NCI-H345 (cell line): Measurements from ENCODE around the gene GLG1.
"Not testable (repeated sequence)": the region's sequence is repeated elsewhere in the genome, so short reads cannot be mapped to it uniquely, and the experiment has no call there.

ENCODE experiments used
- DNase-seq: peaks from one replicate; lab custom pipeline; 2025; lab: John Stamatoyannopoulos, UW

GLG1 gene

DNA sequence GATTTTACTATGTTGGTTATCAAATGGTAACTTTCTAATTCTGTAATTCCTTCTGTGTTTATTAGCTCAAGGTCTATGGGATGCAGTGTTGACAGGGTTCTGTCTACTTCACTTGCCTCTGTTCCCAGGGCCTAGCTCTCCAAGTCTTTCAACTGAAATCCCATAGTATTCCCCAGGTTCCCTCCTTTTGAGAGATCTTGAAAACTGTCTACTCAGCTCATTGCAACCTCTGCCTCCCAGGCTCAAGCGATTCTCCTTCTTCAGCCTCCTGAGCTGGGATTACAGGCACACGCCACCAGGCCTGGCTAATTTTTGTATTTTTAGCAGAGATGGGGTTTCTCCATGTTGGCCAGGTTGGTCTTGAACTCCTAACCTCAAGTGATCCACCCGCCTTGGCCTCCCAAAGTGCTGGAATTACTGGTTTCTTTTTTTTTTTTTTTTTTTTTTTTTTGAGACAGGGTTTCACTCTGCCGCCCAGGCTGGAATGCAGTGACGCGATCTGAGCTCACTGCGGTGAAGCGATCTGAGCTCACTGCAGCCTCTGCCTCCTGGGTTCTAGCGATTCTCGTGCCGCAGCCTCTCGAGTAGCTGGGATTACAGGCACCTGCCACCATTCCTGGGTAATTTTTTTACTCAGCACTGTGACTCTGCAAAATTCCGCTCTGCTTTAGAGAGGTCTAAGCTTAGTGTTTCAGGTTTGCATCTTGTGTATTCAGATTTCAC, 163.1 kb downstream of the GLG1 start:
- DNase-seq = not testable (repeated sequence)

GRCh38 chr16:74439685-74440084, 167.2 kb downstream of the GLG1 start:
- no peak for DNase-seq

GRCh38 chr16:74438492-74438979, 168.4 kb downstream of the GLG1 start:
- DNase-seq = no peak

GRCh38 chr16:74431516-74431915, 175.4 kb downstream of the GLG1 start:
- DNase-seq = no peak

DNA sequence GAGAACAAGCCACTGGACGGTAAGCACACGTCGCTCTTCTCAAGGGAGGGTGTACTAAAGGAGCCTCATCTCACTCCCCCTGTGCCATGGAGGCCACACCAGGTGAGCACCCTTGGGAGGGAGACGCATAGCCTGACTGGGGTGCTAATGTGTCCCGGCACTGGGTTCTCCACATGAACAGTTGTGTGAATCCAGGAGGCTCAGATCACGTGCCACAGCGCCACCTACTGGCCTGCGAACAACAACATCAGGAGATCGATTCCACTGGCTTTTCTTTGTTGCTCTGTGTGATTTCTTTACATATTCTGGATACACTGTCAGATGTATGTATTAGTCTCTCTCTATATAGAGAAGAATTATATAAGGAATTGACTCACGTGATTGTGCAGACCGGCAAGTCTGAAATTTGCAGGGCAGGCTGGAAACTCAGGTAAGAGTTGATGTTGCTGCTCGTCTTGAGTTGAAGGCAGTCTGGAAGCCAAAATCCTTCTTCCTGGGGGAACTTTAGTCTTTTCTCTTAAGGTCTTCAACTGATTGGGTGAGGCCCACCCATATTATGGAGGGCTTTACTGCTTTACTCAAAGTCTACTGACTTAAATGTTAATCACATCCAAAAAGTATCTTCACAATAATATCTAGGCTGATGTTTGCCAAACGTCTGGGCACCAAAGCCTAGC, 176.7 kb downstream of the GLG1 start:
- DNase-seq = peak; percentile 15

DNA sequence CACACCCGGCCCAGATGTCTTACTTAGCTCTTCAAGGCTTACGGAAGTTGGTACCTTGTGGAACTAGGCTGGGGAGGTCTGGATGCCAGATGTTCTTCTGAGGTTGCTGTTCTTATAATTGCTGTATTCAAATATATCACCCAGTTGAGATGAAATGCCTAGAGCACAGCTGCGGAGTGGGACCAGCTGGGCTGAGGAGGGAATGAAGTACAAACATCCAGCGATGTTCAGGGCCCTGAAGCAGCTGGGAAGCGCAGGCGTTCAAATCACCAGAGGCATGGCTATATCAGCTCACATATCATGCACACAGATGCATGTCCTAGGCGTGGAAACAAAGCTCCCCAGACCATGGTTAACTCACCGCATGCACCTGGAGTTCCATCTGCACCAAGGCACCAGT, 178.4 kb downstream of the GLG1 start:
- not testable (repeated sequence) for DNase-seq

DNA sequence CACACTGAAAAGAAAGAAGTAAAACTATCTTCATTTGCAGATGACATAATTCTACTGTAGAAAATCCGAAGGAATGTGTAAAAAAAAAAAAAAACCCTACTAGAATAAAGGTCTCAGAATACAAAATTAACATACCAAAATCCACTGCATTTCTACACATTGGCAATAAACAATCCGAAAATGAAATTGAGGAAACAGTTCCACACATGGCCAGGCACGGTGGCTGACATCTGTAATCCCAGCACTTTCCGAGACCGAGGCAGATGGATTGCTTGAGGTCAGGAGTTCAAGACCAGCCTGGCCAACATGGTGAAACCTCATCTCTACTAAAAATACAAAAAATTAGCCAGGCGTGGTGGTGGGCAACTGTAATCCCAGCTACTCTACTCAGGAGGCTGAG, 181.2 kb downstream of the GLG1 start:
- DNase-seq = not testable (repeated sequence)

DNA sequence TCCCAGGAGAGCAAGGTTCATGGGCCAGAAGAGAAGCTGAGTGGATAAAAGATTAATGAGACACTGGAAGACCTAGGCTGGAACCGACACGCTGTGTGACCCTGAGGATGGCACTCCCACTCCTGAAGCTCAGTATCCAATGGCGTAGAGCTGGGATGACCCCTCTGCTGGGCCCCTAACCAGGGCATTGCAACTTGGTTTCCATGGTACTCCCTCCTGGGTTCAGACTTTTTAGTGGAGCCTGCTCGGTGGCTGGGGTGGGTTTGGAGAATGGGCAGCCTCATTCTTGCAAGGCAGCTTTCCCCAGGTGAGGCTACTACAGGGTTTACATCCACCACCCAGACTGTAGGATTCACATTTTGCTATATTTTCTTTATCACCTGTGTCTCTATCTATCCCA, 183.2 kb downstream of the GLG1 start:
- not testable (repeated sequence) for DNase-seq

GRCh38 chr16:74422086-74422485, 184.8 kb downstream of the GLG1 start:
- DNase-seq = not testable (repeated sequence)

- not testable (repeated sequence) for DNase-seq
These were observed 185.5 kb downstream of the GLG1 start for GRCh38 chr16:74421482-74421785.

DNA sequence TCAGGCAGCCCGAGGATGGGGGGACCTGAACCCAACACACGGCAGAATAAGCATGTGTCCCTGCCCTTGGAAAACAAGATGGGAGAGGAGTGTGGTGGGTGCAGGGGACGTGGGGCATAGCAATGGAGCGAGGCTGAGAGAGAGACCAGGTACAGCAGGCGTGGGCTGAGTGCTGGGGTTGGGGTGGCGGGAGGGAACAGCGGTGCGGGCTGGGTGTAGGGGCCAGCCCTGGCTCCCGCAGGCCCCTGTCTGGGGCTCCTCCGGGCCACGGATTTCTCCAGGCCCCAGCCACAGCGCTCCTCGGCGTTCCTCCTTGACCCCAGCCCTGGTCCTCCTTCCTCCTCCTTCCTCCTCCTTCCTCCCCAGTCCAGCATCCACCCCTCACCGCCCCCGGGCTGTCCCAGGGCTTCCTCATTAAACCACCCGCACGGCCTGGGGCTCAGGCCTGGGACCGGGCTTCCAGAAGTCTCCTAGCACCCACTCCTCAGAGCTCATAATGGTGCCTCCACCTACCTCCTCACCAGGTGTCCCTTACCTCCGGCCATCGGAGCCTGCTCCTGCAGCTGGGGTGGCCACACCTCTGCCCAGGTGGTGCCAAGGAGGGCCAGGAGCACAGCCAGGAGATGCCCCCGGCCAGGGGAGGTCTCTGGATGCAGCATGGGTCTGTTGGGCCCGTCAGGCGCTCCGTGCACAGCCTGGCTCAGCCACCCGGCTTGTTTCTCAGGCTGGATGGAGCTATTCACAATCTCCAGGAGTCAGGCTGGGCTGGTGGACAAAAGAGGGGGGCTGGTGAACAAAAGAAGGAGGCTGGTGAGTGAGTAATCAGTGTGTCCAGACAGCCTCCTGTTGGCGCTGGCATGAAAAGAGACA, 186.1 kb downstream of the GLG1 start, which contains the start of gene CLEC18B:
TSS of gene CLEC18B (minus strand) at position 867 of the 870 bp plus-strand sequence. CDS start at position 659, 208 bp downstream.
- not testable (repeated sequence) for DNase-seq

GRCh38 chr16:74419811-74420210, 187.1 kb downstream of the GLG1 start:
- not testable (repeated sequence) for DNase-seq

GRCh38 chr16:74417897-74418296, 189.0 kb downstream of the GLG1 start:
- not testable (repeated sequence) for DNase-seq

DNA sequence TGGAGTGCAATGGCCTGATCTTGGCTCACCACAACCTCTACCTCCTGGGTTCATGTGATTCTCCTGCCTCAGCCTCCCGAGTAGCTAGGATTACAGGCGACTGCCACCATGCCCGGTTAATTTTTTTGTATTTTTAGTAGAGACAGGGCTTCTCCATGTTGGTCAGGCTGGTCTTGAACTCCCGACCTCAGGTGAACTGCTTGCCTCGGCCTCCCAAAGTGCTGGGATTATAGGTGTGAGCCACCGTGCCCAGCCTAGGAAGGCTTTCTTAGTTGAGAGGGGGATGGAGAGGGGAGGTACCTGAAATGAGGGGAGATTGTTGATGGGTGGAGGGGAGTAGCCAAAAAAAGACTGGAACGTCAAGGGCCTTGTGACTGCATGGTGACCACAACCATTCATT, 193.0 kb downstream of the GLG1 start:
- DNase-seq = not testable (repeated sequence)

- not testable (repeated sequence) for DNase-seq
These were observed 193.4 kb downstream of the GLG1 start for GRCh38 chr16:74413485-74413884.

GRCh38 chr16:74412775-74413390, 194.0 kb downstream of the GLG1 start:
- not testable (repeated sequence) for DNase-seq

- DNase-seq = not testable (repeated sequence)
These were observed 194.7 kb downstream of the GLG1 start for GRCh38 chr16:74412138-74412774.

DNA sequence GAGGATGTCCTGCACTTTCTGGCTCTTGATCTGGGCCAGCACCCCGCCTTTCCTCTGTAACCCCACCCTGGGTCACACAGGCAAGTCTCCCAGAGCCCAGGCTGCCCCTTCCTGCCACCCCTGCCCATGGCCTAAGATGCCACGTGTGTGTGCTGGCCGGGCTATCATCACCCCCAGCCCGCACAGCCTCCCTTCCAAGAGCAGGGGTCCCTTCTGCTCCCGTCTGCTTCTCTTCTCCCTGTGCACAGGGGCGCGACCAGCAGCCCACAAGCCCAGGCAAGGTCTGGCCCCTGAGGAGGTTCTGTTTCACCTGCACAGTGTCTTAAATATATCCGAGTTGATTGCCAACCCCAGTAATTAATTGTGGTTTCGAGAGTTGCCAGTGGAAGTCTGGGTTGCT, 195.9 kb downstream of the GLG1 start:
- not testable (repeated sequence) for DNase-seq

- DNase-seq = not testable (repeated sequence)
These were observed 196.6 kb downstream of the GLG1 start for GRCh38 chr16:74410057-74410957.
